Right lung (tissue), 5 donors: ENCODE results near the gene TSPAN5. TPM values are rescaled to one million over a fixed set of nuclear protein-coding genes. Genes with fewer than 3 reads are reported as not detected.

Source experiments
- DNase-seq, 2 donors: peaks; one replicate each; pipeline ENCODE4 v3.0.0-alpha.2; 2013
- polyA plus RNA-seq, 5 donors: library from polyadenylated mRNA; unstranded; fragments of 120-200 nt; gene quantifications; one replicate each; pipeline versions ENCODE4 v1.2.1 to v1.2.3, GENCODE V29; 2013; ENCODE audit warnings: inconsistent platforms in 1 of 5, low replicate concordance in 1 of 5; ENCODE audit not compliant: insufficient read length in 5 of 5, insufficient read depth in 1 of 5

TSPAN5 gene
- polyA plus RNA-seq, 5 donors: 25.9 to 41.2 (median 30.0) TPM

GRCh38 chr4:98674404-98675173, 16.2 kb upstream of the TSPAN5 start:
- no peak for DNase-seq

- no peak for DNase-seq
Observed at GRCh38 chr4:98673978-98674377, 15.6 kb upstream of the TSPAN5 start.

- no peak for DNase-seq
Observed at GRCh38 chr4:98673288-98673644, 14.9 kb upstream of the TSPAN5 start.

- no peak for DNase-seq
Observed at GRCh38 chr4:98672583-98673287, 14.3 kb upstream of the TSPAN5 start.

- no peak for DNase-seq
Observed at GRCh38 chr4:98671131-98671530, 12.7 kb upstream of the TSPAN5 start.

- DNase-seq: no peak
Observed at GRCh38 chr4:98670186-98670585, 11.8 kb upstream of the TSPAN5 start.

GRCh38 chr4:98669577-98669976, 11.2 kb upstream of the TSPAN5 start:
- no peak for DNase-seq

GRCh38 chr4:98664959-98665358, 6.5 kb upstream of the TSPAN5 start:
- no peak for DNase-seq

- DNase-seq: no peak
Observed at GRCh38 chr4:98663226-98664006, 5.0 kb upstream of the TSPAN5 start.

GRCh38 chr4:98662626-98663225, 4.3 kb upstream of the TSPAN5 start:
- no peak for DNase-seq

GRCh38 chr4:98662055-98662453, 3.6 kb upstream of the TSPAN5 start:
- DNase-seq: no peak

- peak; percentile 52 to 56 for DNase-seq
Observed at GRCh38 chr4:98661371-98662054, 3.1 kb upstream of the TSPAN5 start.

GRCh38 chr4:98659741-98660462, 1.5 kb upstream of the TSPAN5 start:
- no peak for DNase-seq

- DNase-seq: no peak
Observed at GRCh38 chr4:98659106-98659592, 738 bp upstream of the TSPAN5 start.

- DNase-seq: no peak
Observed at GRCh38 chr4:98657531-98658286, 702 bp downstream of the TSPAN5 start.

- no peak for DNase-seq
Observed at GRCh38 chr4:98656886-98657285, 1.5 kb downstream of the TSPAN5 start.

- DNase-seq: no peak
Observed at GRCh38 chr4:98656443-98656842, 2.0 kb downstream of the TSPAN5 start.

GRCh38 chr4:98653890-98654867, 4.2 kb downstream of the TSPAN5 start:
- no peak for DNase-seq

- DNase-seq: no peak
Observed at GRCh38 chr4:98652996-98653395, 5.4 kb downstream of the TSPAN5 start.
